Left lobe of liver (tissue), 2 donors: Measurements from ENCODE around the gene BTBD9. TPM values are rescaled to one million over a fixed set of nuclear protein-coding genes. Genes with fewer than 3 reads are reported as not detected.
A peak's percentile ranks its signal among the peaks of the same experiment; 100 is the strongest.

ENCODE experiments used
- ATAC-seq: fragments of 200-7000 bp; cut with Tn5 transposase; one replicate; pipeline ENCODE4 v1.9.1; 2020; ENCODE audit warnings: mild to moderate bottlenecking, moderate library complexity
- DNase-seq: peaks from one replicate; pipeline ENCODE4 v3.0.0-alpha.2; 2020; ENCODE audit warnings: low spot score
- total RNA-seq: library from RNA; stranded (reverse); gene quantifications from one replicate; pipeline ENCODE4 v1.2.1, GENCODE V29; 2021
- donor health status: DM: no; HTN: no; CAD: no; lungs with moderate emphysema.
- donor health status: DM: no; HTN: yes; CAD: no.

BTBD9 gene
- total RNA-seq, 1 donor from 2014 or later: 4.7 TPM

- ATAC-seq (no peak), DNase-seq (no peak)
These were observed 485.0 kb downstream of the BTBD9 start for GRCh38 chr6:38154731-38155130.

- ATAC-seq (no peak), DNase-seq (no peak)
These were observed 485.9 kb downstream of the BTBD9 start for GRCh38 chr6:38153798-38154345.

- DNase-seq (no peak), ATAC-seq (no peak)
These were observed 486.5 kb downstream of the BTBD9 start for GRCh38 chr6:38153076-38153797.

GRCh38 chr6:38152620-38153019, 487.1 kb downstream of the BTBD9 start:
- DNase-seq (no peak), ATAC-seq (no peak)

GRCh38 chr6:38151580-38152500, 487.9 kb downstream of the BTBD9 start:
- ATAC-seq (no peak), DNase-seq (no peak)

- ATAC-seq: no peak
These were observed 488.9 kb downstream of the BTBD9 start for GRCh38 chr6:38150681-38151296.

GRCh38 chr6:38150021-38150420, 489.7 kb downstream of the BTBD9 start:
- ATAC-seq (no peak), DNase-seq (no peak)

More at GRCh38 chr6:38150681-38151296, 488.9 kb downstream of the BTBD9 start:
- DNase-seq: peak; percentile 31

- no peak for DNase-seq
- no peak for ATAC-seq
These were observed 490.2 kb downstream of the BTBD9 start for GRCh38 chr6:38149531-38149930.

- DNase-seq: no peak
- ATAC-seq: no peak
These were observed 491.1 kb downstream of the BTBD9 start for GRCh38 chr6:38148606-38149005.

GRCh38 chr6:38146734-38147027, 493.0 kb downstream of the BTBD9 start:
- DNase-seq (no peak), ATAC-seq (no peak)

- ATAC-seq (peak; percentile 10), DNase-seq (peak; percentile 36)
These were observed 493.6 kb downstream of the BTBD9 start for GRCh38 chr6:38146021-38146733.

GRCh38 chr6:38144365-38144945, 495.3 kb downstream of the BTBD9 start:
- ATAC-seq (no peak), DNase-seq (no peak)

- ATAC-seq (no peak), DNase-seq (no peak)
These were observed 496.3 kb downstream of the BTBD9 start for GRCh38 chr6:38143191-38144150.

- ATAC-seq: no peak
- no peak for DNase-seq
These were observed 497.4 kb downstream of the BTBD9 start for GRCh38 chr6:38142178-38142902.

- DNase-seq (no peak), ATAC-seq (no peak)
These were observed 498.0 kb downstream of the BTBD9 start for GRCh38 chr6:38141716-38142115.

GRCh38 chr6:38141085-38141484, 498.6 kb downstream of the BTBD9 start:
- ATAC-seq: peak; percentile 40

GRCh38 chr6:38138374-38138773, 501.4 kb downstream of the BTBD9 start:
- ATAC-seq (no peak), DNase-seq (no peak)

More at GRCh38 chr6:38141085-38141484, 498.6 kb downstream of the BTBD9 start:
- no peak for DNase-seq

- no peak for DNase-seq
- ATAC-seq: no peak
These were observed 502.0 kb downstream of the BTBD9 start for GRCh38 chr6:38137608-38138265.
